SK-N-MC (cell line): ENCODE measurements around the gene CDH3.

Experiments used
- FOXP2 ChIP-seq: optimal IDR thresholded peaks from 2 replicates; pipeline ENCODE3; 2011; ENCODE audit warnings: mild to moderate bottlenecking, moderate library complexity; ENCODE audit not compliant: insufficient read depth; ENCODE audit errors: extremely low read length, control extremely low read depth
- POLR2AphosphoS5 ChIP-seq: IDR thresholded peaks from 2 replicates; pipeline ENCODE4 v1.6.1; 2012; ENCODE audit warnings: mild to moderate bottlenecking, low read depth, low read length, borderline replicate concordance

GRCh38 chr16:68696514-68696913 is 51.4 kb downstream of the CDH3 start:
- TF ChIP-seq FOXP2 (no peak), POLR2AphosphoS5 (no peak)
